ENCODE measurements around the gene PITRM1.

DNA sequence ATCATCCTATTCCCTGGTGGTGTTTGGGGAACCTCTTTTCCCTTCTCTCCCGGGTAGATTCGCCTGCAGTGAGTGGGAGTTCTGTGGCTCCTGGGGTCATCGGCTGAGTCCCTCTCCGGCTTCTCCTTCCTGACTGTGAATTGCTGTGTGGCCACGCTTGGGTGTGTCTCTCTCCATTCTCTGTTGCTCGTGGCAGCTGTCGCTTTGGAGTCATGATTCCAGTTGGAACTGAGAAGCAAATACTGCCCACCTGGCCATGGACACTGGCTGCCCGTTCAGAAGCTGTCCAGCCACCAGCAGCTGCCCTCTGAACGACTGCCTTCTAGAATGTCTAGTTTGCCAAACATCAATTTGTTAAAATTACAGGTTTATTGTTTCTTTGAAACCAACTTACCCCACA, 23.1 kb upstream of the PITRM1 start:
- TF ChIP-seq, protein P1, sequence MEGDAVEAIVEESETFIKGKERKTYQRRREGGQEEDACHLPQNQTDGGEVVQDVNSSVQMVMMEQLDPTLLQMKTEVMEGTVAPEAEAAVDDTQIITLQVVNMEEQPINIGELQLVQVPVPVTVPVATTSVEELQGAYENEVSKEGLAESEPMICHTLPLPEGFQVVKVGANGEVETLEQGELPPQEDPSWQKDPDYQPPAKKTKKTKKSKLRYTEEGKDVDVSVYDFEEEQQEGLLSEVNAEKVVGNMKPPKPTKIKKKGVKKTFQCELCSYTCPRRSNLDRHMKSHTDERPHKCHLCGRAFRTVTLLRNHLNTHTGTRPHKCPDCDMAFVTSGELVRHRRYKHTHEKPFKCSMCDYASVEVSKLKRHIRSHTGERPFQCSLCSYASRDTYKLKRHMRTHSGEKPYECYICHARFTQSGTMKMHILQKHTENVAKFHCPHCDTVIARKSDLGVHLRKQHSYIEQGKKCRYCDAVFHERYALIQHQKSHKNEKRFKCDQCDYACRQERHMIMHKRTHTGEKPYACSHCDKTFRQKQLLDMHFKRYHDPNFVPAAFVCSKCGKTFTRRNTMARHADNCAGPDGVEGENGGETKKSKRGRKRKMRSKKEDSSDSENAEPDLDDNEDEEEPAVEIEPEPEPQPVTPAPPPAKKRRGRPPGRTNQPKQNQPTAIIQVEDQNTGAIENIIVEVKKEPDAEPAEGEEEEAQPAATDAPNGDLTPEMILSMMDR (IDR thresholded peaks at IDR 0.05; ENCODE audit: insufficient read depth, low read length, poor library complexity, severe bottlenecking): no peak
- TF ChIP-seq EZH2phosphoT487 (conservative IDR thresholded peaks at IDR 0.05; ENCODE audit: low read length): no peak

Measured in SU-DHL-6 (cell line).